Activated CD4-positive, alpha-beta T cell treated with anti-CD3 and anti-CD28 coated beads, Interleukin-2, amount 50 U/mL, for 4 hours (primary cell): ENCODE data around the gene NTM.

Experiments
- DNase-seq, 2 experiments: peaks; one replicate each; pipeline ENCODE4 v3.0.0-alpha.2; 2020

The NTM gene

DNA sequence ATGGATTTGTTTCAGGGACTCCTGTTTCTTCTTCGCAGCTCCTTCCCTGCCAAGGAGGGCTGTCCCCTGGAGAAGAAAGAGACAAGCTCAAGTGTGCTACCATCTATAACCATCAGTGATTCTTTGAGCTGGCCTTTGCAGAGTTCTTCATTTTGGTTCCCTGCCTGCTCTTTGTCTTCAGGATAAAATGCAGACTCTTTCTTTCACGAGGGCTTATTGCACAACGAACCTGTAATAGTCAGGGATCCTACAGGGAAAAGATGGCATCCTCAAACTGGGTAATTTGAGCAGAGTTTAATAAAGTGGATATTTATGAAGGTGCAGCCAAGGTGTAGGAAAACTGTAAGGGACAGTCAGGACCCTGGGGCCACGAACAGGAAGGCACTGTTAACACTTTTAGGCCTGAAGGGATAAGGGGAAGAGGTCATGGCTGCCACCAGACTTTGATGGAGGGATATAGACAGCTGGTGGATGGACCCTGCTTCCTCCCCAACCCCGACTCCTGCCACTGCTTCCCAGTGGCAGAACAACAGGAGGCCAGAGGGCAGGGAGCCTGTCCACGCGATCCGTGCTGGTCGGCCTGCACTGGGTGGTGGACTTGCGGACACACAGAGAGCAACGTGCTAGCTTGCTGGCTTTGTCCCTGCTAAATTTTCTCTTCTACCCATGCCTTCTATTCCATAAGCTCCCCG, 767.0 kb downstream of the NTM start:
- DNase-seq = no peak

- DNase-seq = no peak
Measured at GRCh38 chr11:132137981-132138313, 767.5 kb downstream of the NTM start.

- no peak for DNase-seq
Measured at GRCh38 chr11:132139181-132139580, 768.8 kb downstream of the NTM start.

GRCh38 chr11:132140056-132140455, 769.6 kb downstream of the NTM start:
- DNase-seq = no peak

DNA sequence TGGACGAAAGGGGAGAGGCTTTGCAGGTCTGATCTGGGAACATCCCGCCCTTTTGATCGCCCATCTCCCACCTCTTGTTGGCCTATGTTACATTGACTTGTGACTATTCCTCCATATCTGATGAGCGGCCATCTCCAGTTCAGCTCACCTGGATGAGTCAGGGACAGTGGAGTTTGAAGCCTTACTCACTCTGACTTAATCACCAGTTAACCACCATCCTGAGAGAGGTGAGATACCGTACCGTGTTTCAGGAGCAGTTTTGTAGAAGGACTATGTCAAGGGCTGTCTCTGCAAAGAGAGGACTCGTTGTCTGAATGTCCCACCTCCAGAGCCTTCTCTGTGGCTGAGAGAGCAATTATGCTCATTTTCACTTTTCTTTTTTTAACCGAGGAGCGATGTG, 771.7 kb downstream of the NTM start:
- no peak for DNase-seq

DNA sequence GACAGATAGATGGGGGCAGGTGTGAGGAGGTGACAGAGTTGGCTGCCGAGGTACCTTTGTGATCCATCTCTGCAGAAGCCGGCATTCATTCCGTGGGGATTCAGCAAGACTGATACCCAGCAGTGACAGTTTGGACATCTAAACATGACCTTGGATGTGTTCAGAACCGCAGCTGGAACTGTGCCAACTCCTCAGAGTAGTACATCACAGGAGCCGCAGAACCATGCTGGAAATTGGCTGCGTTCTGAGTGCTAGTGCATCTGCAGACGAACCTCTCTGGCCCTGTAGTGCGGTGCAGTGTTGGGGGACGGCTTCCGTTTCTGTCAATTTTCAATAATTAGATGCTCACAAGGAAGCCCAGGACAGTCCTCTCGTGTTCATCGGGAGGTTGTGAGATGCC, 772.1 kb downstream of the NTM start:
- no peak for DNase-seq

DNA sequence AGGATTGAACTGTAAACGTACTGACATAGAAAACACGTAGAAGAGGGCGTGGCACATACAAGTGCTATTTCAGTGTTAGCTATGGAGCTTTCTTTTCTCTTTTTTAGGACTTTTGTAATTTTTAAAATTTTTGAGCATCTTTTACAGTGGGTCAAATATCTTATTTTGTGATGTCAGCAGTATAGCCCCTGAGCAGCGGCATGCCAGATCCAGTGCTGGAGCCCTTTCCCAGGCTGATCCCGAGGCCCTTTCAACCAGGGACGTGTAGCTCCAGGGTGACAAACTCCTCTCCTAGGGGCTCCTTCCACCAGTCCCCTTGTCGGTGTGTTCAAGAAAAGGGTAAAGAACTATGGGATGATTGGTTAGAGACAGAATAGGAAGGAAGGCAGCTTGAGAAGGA, 777.0 kb downstream of the NTM start:
- no peak for DNase-seq

GRCh38 chr11:132154781-132155180, 784.4 kb downstream of the NTM start:
- no peak for DNase-seq

- no peak for DNase-seq
Measured at GRCh38 chr11:132158091-132158490, 787.7 kb downstream of the NTM start.

GRCh38 chr11:132158696-132159095, 788.3 kb downstream of the NTM start:
- DNase-seq = no peak

DNA sequence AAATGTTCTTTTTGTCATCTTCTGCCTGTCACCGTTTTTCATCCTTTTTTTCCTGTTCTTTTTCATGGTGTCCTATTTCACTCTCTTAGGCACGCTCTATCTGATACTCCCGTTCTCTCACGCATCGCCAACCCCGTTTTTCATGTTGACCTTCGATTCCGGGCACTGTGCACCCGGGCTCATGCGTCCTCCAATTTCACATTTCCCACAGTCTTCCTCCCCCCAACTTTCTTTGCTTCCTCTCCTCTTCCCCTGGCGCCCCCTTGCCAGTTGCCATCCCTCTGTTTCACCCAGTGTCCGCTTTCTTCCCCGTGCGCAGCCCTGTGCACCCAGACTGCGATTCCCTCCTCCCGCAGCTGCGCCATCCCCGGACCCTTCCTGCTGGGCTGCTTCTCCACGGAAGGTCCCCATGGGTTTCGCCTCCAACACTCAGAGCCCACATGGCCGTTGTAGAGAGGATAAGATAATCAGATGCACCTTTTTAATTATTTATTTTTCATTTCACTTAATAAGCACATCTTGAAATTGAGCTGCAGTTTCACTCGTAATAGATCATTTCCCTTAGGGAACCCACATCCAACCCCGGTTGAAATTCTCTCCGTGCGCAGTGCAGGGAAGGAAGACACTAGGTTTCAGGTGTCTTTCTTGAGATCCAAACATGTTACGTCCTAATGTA, 791.1 kb downstream of the NTM start:
- no peak for DNase-seq

GRCh38 chr11:132168344-132168981, 798.0 kb downstream of the NTM start:
- no peak for DNase-seq

- DNase-seq = no peak
Measured at GRCh38 chr11:132171031-132171430, 800.6 kb downstream of the NTM start.

DNA sequence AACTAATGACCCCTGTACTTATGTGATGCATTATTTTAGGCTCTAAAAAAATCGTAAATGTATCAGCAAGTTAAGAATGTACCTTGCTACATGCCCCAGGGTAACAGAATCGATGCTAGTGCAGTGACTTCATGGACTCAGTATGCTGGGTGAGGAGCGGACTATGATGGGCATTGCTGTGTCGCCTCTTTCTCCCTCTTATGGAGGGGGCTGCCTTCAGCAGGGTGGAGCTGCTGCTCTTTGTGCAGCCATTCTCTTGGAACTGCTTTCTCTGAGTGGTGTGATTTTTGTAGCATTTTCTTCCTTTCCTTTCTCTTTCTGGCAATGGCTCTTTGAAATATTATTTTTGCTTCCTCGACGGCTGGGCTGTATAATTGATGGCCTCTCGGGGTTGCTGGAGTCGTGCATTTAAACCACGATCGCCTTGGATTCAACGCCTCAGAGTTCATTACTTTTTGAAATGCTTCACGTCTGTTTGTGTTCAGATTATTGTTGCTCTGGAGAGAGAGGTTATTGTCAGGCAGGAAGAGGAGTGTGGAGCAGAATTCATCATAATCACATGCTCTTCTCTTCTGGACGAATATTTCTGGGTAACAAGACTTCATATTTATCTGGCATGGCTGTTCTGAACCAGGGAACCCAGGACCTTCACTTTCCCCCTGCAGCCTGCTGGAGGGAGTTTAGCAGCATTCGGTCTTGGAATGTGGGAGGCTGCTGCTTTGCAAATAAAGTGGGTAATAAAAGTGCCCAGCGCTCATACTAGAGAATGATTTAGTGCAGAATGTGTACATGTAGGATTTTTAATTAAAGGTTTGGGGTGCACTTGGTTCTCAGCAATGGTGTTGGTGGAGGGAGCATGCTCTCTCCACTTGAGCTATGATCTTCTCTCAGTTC, 804.2 kb downstream of the NTM start:
- DNase-seq = no peak

- no peak for DNase-seq
Measured at GRCh38 chr11:132177106-132177505, 806.7 kb downstream of the NTM start.

- no peak for DNase-seq
Measured at GRCh38 chr11:132184079-132184478, 813.7 kb downstream of the NTM start.

GRCh38 chr11:132185726-132186592, 815.5 kb downstream of the NTM start:
- no peak for DNase-seq

DNA sequence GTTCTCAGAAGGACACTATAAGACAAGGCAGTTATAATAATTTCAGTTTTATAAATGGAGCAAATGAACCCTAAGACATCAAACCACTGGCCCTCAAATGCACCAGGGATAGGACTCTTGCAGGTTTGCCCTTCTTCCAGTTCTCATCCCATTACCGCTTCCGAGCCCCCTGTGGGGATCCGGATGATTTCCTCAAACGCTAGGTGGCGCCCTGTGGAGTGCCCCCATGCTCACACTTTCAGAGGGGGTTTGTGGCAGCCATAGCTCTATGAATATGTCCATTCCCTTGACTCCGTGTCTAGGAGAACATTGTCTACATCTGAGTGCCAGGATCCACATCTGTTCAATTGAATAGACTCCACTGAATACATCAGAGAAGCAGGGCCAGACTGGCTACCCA, 816.3 kb downstream of the NTM start:
- no peak for DNase-seq

- no peak for DNase-seq
Measured at GRCh38 chr11:132187386-132187785, 817.0 kb downstream of the NTM start.

- no peak for DNase-seq
Measured at GRCh38 chr11:132187814-132188213, 817.4 kb downstream of the NTM start.

DNA sequence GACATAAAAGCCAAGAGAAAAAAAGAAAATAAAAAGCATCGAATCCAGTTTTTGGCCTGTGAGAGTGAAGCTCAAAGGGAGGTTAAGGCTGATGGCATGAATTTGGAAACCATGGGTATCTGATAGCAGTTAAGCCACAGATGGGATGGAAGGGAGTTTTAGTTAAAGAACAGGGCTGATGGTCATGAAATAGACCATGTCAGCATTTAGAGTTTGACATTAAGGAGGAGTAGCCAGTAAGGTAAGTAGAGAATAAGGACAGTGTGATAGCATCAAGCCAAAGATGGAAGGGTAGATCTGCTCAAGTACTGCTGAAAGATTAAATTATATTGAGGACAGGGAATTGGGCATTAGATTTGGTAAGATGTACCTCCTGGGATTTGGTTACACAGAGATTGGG, 826.5 kb downstream of the NTM start:
- DNase-seq = no peak

- no peak for DNase-seq
Measured at GRCh38 chr11:132200353-132200936, 830.0 kb downstream of the NTM start.
